PFSK-1 (cell line): ENCODE data around the gene CEACAM19.

ENCODE experiments used
- POLR2AphosphoS5 ChIP-seq: IDR thresholded peaks from 2 replicates; pipeline ENCODE4 v1.6.1; 2012; ENCODE audit warnings: low read depth, mild to moderate bottlenecking, control low read depth, low read length, moderate library complexity
- TAF1 ChIP-seq: IDR thresholded peaks from 2 replicates; pipeline ENCODE4 v1.6.1; 2012; ENCODE audit warnings: low read length, control low read depth, borderline replicate concordance; ENCODE audit not compliant: insufficient read depth

DNA sequence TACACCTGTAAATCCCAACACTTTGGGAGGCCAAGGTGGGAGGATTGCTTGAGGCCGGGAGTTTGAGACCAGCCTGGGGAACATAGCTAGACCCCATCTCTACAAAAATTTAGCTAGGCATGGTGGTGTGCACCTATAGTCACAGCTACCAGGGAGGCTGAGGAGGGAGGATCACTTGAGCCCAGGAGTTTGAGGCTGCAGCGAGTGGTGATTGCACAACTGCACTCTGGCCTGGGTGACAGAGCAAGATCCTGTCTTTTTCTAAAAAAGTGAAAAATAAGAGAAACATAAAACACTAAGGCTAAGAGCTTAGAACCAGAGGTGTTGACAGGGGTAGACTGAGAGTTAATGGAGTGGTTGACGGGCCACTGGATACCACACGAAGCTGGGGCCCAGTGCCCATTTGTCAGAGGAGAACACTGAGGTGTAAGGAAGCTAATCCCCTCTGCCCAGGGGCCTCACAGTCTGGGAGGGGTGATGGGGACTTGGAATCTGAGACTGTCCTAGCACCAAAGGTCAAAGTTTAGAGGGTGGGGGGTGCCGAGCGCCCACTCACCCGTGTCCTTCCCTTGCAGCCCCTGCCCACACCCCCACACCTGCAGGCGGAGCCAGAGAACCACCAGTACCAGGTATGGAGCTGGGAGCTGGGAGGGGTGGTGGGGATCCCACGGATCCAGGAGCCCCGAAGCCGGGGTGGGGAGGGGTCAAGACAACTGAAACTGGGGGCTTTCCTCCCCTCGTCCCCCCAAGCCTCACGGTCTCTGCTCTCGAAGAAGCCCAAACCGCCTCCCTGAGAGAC is 10.9 kb downstream of the CEACAM19 start:
- TF ChIP-seq POLR2AphosphoS5 = no peak
- no peak for TF ChIP-seq TAF1
